HepG2 (cell line): ENCODE measurements around the gene IL4I1. TPM values are rescaled to one million over a fixed set of nuclear protein-coding genes. Genes with fewer than 3 reads are reported as not detected.

Experiments
- ATAC-seq: fragments of 200-7000 bp; cut with Tn5 transposase; 3 replicates; pipeline ENCODE4 v1.9.1; 2020; ENCODE audit warnings: mild to moderate bottlenecking, moderate library complexity
- BruUV-seq: library from RNA; stranded (reverse); fragments of 400-500 nt; replicated peaks from 2 replicates; lab custom pipeline; 2021; lab: Mats Ljungman, UMichigan
- CTCF ChIA-PET: fragments of 300-600 bp; formaldehyde crosslinking; extraction: SDS; loops from one replicate; lab custom pipeline; 2021; ENCODE audit warnings: low total read pairs, inconsistent platforms, low intra/inter-chr PET ratio; lab: Yijun Ruan, JAX
- POLR2A ChIA-PET: fragments of 350-600 bp; sonication (Branson Sonifier 250); formaldehyde crosslinking; loops from one replicate; lab custom pipeline; 2020; ENCODE audit warnings: antibody characterized with exemption, inconsistent platforms; lab: Yijun Ruan, JAX
- DNase-seq: peaks from one replicate; pipeline ENCODE4 v3.0.0-alpha.2; 2015; ENCODE audit warnings: low spot score
- FAIRE-seq: peaks from 3 replicates; lab custom pipeline; 2011; peaks lifted over from hg19 to GRCh38; lab: Jason Lieb, UNC
- H2AFZ ChIP-seq: one replicate; pipeline ENCODE4 v1.6.1; 2011; ENCODE audit warnings: low read length, inconsistent platforms
- H3K27ac ChIP-seq: fragments of 300-600 bp; 3 replicates; pipeline ENCODE4 v1.8.0; 2011; ENCODE audit warnings: mixed run types, mild to moderate bottlenecking, mixed read lengths, low read length, inconsistent platforms; ENCODE audit not compliant: insufficient read depth; ENCODE audit errors: extremely low read length
- H3K27me3 ChIP-seq, 2 experiments: fragments of 200-600 bp in 1 of 2; 2 replicates in 1 of 2; 3 replicates in 1 of 2; pipeline versions ENCODE4 v1.6.0 to v1.8.0; 2011; ENCODE audit warnings: low read length in 2 of 2, mild to moderate bottlenecking in 2 of 2, moderate library complexity in 2 of 2, inconsistent platforms in 1 of 2; ENCODE audit not compliant: insufficient read depth in 2 of 2, control insufficient read depth in 1 of 2
- H3K36me3 ChIP-seq, 2 experiments: fragments of 200-600 bp in 1 of 2; replicated peaks in 1 of 2; 2 replicates in 1 of 2; 3 replicates in 1 of 2; pipeline versions ENCODE4 v1.5.1 to v1.8.0; 2011; ENCODE audit warnings: low read length in 2 of 2, inconsistent platforms in 1 of 2; ENCODE audit not compliant: insufficient read depth in 2 of 2, control insufficient read depth in 1 of 2
- H3K4me1 ChIP-seq: 2 replicates; pipeline ENCODE4 v1.5.1; 2012; ENCODE audit warnings: low read length, inconsistent platforms; ENCODE audit not compliant: insufficient read depth
- H3K4me2 ChIP-seq: 2 replicates; pipeline ENCODE4 v1.6.0; 2011; ENCODE audit warnings: low read depth, low read length, inconsistent platforms
- H3K4me3 ChIP-seq, 3 experiments: fragments of 200-600 bp in 1 of 3; sonication (generic), shearing (Covaris generic) in 1 of 3; replicated peaks in 1 of 3; 2 replicates each; pipeline ENCODE4 v1.5.1; 2011 to 2016; ENCODE audit warnings: low read length in 3 of 3, inconsistent platforms in 2 of 3, low read depth in 2 of 3, mild to moderate bottlenecking in 2 of 3, control low read depth in 1 of 3, mixed read lengths in 1 of 3; ENCODE audit not compliant: insufficient read depth in 1 of 3
- H3K79me2 ChIP-seq: one replicate; pipeline ENCODE4 v1.6.1; 2011; ENCODE audit warnings: low read length, inconsistent platforms; ENCODE audit not compliant: insufficient read depth
- H3K9ac ChIP-seq: 2 replicates; pipeline ENCODE4 v1.6.0; 2011; ENCODE audit warnings: mild to moderate bottlenecking, low read depth, low read length, inconsistent platforms; ENCODE audit not compliant: insufficient read depth
- H3K9me3 ChIP-seq: 2 replicates; pipeline ENCODE4 v1.5.1; 2012; ENCODE audit warnings: mild to moderate bottlenecking, low read length
- H4K20me1 ChIP-seq: 2 replicates; pipeline ENCODE4 v1.6.0; 2011; ENCODE audit warnings: inconsistent platforms, mild to moderate bottlenecking, low read length, moderate library complexity; ENCODE audit not compliant: insufficient read depth
- BHLHE40 ChIP-seq: IDR thresholded peaks from 2 replicates; pipeline ENCODE4 v1.6.1; 2011; ENCODE audit warnings: low read length, improper control_type of control experiment
- ISX ChIP-seq: sonication (generic); formaldehyde crosslinking; conservative IDR thresholded peaks from 2 replicates; pipeline ENCODE4 v1.5.0; 2020; ENCODE audit warnings: missing genetic modification reagents
- KMT2B ChIP-seq: IDR thresholded peaks from 2 replicates; pipeline ENCODE4 v1.6.1; 2016; ENCODE audit warnings: missing genetic modification reagents, missing compliant biosample characterization
- MIER3 ChIP-seq: IDR thresholded peaks from 2 replicates; pipeline ENCODE4 v1.6.1; 2016; ENCODE audit warnings: missing compliant biosample characterization, borderline replicate concordance
- POLR2AphosphoS5 ChIP-seq: IDR thresholded peaks from 2 replicates; pipeline ENCODE4 v1.6.1; 2012; ENCODE audit warnings: low read depth, low read length
- RELA ChIP-seq: sonication (generic); formaldehyde crosslinking; IDR thresholded peaks from 2 replicates; pipeline ENCODE4 v1.4.0; 2020; ENCODE audit warnings: missing genetic modification reagents
- ZBTB8A ChIP-seq: sonication (generic); formaldehyde crosslinking; IDR thresholded peaks from 2 replicates; pipeline ENCODE4 v1.4.0; 2020; ENCODE audit warnings: mild to moderate bottlenecking, low read depth, missing genetic modification reagents, borderline replicate concordance
- ZC3H13 ChIP-seq: sonication (generic); formaldehyde crosslinking; IDR thresholded peaks from 2 replicates; pipeline ENCODE4 v1.8.1; 2023; ENCODE audit warnings: mild to moderate bottlenecking, missing genetic modification reagents, moderate library complexity
- ZNF484 ChIP-seq: sonication (generic); formaldehyde crosslinking; IDR thresholded peaks from 2 replicates; pipeline ENCODE4 v1.5.1; 2020; ENCODE audit warnings: mild to moderate bottlenecking, low read depth, missing genetic modification reagents, borderline replicate concordance
- ZNF629 ChIP-seq: sonication (generic); formaldehyde crosslinking; conservative IDR thresholded peaks from 2 replicates; pipeline ENCODE4 v1.5.0; 2020; ENCODE audit warnings: missing genetic modification reagents
- ZSCAN29 ChIP-seq: sonication (generic); formaldehyde crosslinking; conservative IDR thresholded peaks from 2 replicates; pipeline ENCODE4 v1.4.0; 2020; ENCODE audit warnings: mild to moderate bottlenecking, missing genetic modification reagents
- WGBS: methylation state at CpG from one replicate; pipeline ENCODE4 v1.1.6; 2017; ENCODE audit warnings: low lambda C conversion rate; 5-methylcytosine and 5-hydroxymethylcytosine counted together
- in situ Hi-C: cut with HindIII; loops from 2 replicates; pipeline ENCODE4 v1.10.0; 2017; ENCODE audit warnings: low pct_unique_long_range_greater_than_20kb; ENCODE audit not compliant: extremely low pct_ligation_motif_present
- intact Hi-C: fragments of 100-400 bp; cut with micrococcal nuclease; formaldehyde crosslinking; loops from one replicate; pipeline ENCODE4 v1.10.0; 2022; ENCODE audit not compliant: unreplicated experiment
- polyA plus RNA-seq, 8 experiments: library from polyadenylated mRNA; depleted of rRNA in 3 of 8; stranded (reverse) in 7 of 8; unstranded in 1 of 8; fragments of >200 nt; fragmentation: Illumina TruSeq in 4 of 8; extraction: Trizol in 4 of 8; gene quantifications; 2 replicates each; pipeline versions ENCODE4 v1.2.1 to v1.2.3, GENCODE V29; 2011 to 2016; ENCODE audit warnings: low read depth in 4 of 8, missing spikeins in 1 of 8, mixed read lengths in 1 of 8; ENCODE audit not compliant: insufficient read depth in 1 of 8
- total RNA-seq, 5 experiments: library from RNA; depleted of rRNA; stranded (reverse); fragments of >200 nt; fragmentation: Illumina TruSeq; extraction: Trizol; gene quantifications; 2 replicates each; pipeline ENCODE4 v1.2.3, GENCODE V29; 2016; ENCODE audit warnings: low read depth in 1 of 5
- TF ChIP-seq, protein P1 (sequence below): sonication (generic); formaldehyde crosslinking; IDR thresholded peaks from 2 replicates; pipeline ENCODE4 v1.9.0; 2021; ENCODE audit warnings: missing genetic modification reagents, borderline replicate concordance
- TF ChIP-seq, protein P2 (sequence below): sonication (generic); formaldehyde crosslinking; IDR thresholded peaks from 2 replicates; pipeline ENCODE4 v1.4.0; 2020; ENCODE audit warnings: missing genetic modification reagents; ENCODE audit errors: not compliant biosample characterization
- TF ChIP-seq, protein P3 (sequence below): sonication (generic); formaldehyde crosslinking; IDR thresholded peaks from 2 replicates; pipeline ENCODE4 v1.5.0; 2020; ENCODE audit warnings: missing genetic modification reagents
- TF ChIP-seq, protein P4 (sequence below): sonication (generic); formaldehyde crosslinking; IDR thresholded peaks from 2 replicates; pipeline ENCODE4 v1.8.1; 2023; ENCODE audit warnings: mild to moderate bottlenecking, inconsistent platforms, moderate library complexity, missing genetic modification reagents, borderline replicate concordance
- TF ChIP-seq, protein P5 (sequence below): sonication (generic); formaldehyde crosslinking; IDR thresholded peaks from 2 replicates; pipeline ENCODE4 v1.4.0; 2020; ENCODE audit warnings: mild to moderate bottlenecking, low read depth, missing genetic modification reagents
- TF ChIP-seq, protein P6 (sequence below): sonication (generic); formaldehyde crosslinking; IDR thresholded peaks from 2 replicates; pipeline ENCODE4 v1.5.1; 2020; ENCODE audit warnings: missing genetic modification reagents, mild to moderate bottlenecking, borderline replicate concordance

IL4I1 gene
- total and polyA plus RNA-seq, 2 of the 13 experiments (the other 11 are each of a cell fraction or from before 2014, with no cell fraction given): not detected

DNA sequence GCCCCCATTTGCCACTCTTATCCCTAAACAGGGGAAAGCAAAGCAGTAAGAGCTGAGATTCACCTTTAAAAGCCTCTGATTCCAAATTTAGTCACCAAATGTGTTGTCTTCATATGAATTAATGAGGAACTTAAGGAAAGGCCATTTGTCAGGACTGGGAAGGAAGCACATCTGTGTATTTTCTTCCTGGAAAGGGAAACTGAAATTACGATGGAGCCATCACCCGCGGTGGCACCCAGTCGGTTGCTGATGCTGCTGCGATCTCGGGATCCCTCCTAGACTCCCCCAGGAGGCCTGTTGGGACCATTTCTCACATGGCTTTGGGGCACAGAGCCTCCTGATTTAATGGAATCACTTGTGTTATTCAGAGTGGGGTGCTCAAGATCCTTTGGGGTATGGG lies 7.4 kb upstream of the IL4I1 start:
- Histone ChIP-seq H3K9ac (no peak overlapping the region), H4K20me1 (no peaks in the 10 kb centered on the region), H3K79me2 (no peaks in the 10 kb centered on the region), H3K4me3 (no peak overlapping the region), H3K27ac (no peak overlapping the region), H3K36me3 (peaks cover 13 to 19% of the 10 kb centered on the region in 2 experiments; a peak in 4 of 5 replicates), H3K4me2 (no peak overlapping the region), H2AFZ (no peak overlapping the region), H3K9me3 (no peaks in the 10 kb centered on the region), H3K27me3 (no peaks in the 10 kb centered on the region), H3K4me1 (no peaks in the 10 kb centered on the region)
- WGBS: 95% methylated on average over 6 of the region's 6 CpGs
- intact Hi-C loops: no loop called here
- ATAC-seq (no peak), FAIRE-seq (no peak), DNase-seq (no peak)
- POLR2A ChIA-PET: no interaction called here
- CTCF ChIA-PET: no interaction called here
- BruUV-seq: no TSS peak
- in situ Hi-C loops: no loop called here
- TF ChIP-seq, protein P1, sequence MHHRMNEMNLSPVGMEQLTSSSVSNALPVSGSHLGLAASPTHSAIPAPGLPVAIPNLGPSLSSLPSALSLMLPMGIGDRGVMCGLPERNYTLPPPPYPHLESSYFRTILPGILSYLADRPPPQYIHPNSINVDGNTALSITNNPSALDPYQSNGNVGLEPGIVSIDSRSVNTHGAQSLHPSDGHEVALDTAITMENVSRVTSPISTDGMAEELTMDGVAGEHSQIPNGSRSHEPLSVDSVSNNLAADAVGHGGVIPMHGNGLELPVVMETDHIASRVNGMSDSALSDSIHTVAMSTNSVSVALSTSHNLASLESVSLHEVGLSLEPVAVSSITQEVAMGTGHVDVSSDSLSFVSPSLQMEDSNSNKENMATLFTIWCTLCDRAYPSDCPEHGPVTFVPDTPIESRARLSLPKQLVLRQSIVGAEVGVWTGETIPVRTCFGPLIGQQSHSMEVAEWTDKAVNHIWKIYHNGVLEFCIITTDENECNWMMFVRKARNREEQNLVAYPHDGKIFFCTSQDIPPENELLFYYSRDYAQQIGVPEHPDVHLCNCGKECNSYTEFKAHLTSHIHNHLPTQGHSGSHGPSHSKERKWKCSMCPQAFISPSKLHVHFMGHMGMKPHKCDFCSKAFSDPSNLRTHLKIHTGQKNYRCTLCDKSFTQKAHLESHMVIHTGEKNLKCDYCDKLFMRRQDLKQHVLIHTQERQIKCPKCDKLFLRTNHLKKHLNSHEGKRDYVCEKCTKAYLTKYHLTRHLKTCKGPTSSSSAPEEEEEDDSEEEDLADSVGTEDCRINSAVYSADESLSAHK: no peak
- TF ChIP-seq ZNF629: no peak
- TF ChIP-seq ZNF484 (CRISPR knock-in tag): no peak
- TF ChIP-seq, protein P2, sequence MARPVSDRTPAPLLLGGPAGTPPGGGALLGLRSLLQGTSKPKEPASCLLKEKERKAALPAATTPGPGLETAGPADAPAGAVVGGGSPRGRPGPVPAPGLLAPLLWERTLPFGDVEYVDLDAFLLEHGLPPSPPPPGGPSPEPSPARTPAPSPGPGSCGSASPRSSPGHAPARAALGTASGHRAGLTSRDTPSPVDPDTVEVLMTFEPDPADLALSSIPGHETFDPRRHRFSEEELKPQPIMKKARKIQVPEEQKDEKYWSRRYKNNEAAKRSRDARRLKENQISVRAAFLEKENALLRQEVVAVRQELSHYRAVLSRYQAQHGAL (CRISPR knock-in tag): no peak
- TF ChIP-seq BHLHE40: no peak
- no peak for TF ChIP-seq KMT2B (CRISPR knock-in tag)
- no peak for TF ChIP-seq MIER3 (CRISPR knock-in tag)
- no peak for TF ChIP-seq POLR2AphosphoS5
- TF ChIP-seq, protein P3, sequence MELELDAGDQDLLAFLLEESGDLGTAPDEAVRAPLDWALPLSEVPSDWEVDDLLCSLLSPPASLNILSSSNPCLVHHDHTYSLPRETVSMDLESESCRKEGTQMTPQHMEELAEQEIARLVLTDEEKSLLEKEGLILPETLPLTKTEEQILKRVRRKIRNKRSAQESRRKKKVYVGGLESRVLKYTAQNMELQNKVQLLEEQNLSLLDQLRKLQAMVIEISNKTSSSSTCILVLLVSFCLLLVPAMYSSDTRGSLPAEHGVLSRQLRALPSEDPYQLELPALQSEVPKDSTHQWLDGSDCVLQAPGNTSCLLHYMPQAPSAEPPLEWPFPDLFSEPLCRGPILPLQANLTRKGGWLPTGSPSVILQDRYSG (CRISPR knock-in tag): no peak
- TF ChIP-seq, protein P4, sequence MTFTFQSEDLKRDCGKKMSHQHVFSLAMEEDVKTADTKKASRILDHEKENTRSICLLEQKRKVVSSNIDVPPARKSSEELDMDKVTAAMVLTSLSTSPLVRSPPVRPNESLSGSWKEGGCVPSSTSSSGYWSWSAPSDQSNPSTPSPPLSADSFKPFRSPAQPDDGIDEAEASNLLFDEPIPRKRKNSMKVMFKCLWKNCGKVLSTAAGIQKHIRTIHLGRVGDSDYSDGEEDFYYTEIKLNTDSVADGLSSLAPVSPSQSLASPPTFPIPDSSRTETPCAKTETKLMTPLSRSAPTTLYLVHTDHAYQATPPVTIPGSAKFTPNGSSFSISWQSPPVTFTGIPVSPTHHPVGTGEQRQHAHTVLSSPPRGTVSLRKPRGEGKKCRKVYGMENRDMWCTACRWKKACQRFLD (CRISPR knock-in tag): no peak
- TF ChIP-seq ZC3H13: no peak
- no peak for TF ChIP-seq ZBTB8A (CRISPR knock-in tag)
- no peak for TF ChIP-seq ISX (CRISPR knock-in tag)
- TF ChIP-seq RELA (CRISPR knock-in tag): no peak
- TF ChIP-seq, protein P5, sequence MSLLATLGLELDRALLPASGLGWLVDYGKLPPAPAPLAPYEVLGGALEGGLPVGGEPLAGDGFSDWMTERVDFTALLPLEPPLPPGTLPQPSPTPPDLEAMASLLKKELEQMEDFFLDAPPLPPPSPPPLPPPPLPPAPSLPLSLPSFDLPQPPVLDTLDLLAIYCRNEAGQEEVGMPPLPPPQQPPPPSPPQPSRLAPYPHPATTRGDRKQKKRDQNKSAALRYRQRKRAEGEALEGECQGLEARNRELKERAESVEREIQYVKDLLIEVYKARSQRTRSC (CRISPR knock-in tag): no peak
- TF ChIP-seq, protein P6, sequence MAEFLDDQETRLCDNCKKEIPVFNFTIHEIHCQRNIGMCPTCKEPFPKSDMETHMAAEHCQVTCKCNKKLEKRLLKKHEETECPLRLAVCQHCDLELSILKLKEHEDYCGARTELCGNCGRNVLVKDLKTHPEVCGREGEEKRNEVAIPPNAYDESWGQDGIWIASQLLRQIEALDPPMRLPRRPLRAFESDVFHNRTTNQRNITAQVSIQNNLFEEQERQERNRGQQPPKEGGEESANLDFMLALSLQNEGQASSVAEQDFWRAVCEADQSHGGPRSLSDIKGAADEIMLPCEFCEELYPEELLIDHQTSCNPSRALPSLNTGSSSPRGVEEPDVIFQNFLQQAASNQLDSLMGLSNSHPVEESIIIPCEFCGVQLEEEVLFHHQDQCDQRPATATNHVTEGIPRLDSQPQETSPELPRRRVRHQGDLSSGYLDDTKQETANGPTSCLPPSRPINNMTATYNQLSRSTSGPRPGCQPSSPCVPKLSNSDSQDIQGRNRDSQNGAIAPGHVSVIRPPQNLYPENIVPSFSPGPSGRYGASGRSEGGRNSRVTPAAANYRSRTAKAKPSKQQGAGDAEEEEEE (CRISPR knock-in tag): no peak
- no peak for TF ChIP-seq ZSCAN29 (CRISPR knock-in tag)
